HG03103 (cell line): Measurements from ENCODE around the gene GDPD2.
A peak's percentile ranks its signal among the peaks of the same experiment; 100 is the strongest.

Experiments
- ATAC-seq: cut with Tn5 transposase; IDR thresholded peaks from one replicate; pipeline ENCODE4 v1.9.1; 2021; ENCODE audit warnings: low read depth; ENCODE audit not compliant: unreplicated experiment

GDPD2 gene

GRCh38 chrX:70470850-70471289 is 47.8 kb downstream of the GDPD2 start:
- peak; percentile 71 for ATAC-seq

- no peak for ATAC-seq
These were observed 53.2 kb downstream of the GDPD2 start for GRCh38 chrX:70476166-70476933.

DNA sequence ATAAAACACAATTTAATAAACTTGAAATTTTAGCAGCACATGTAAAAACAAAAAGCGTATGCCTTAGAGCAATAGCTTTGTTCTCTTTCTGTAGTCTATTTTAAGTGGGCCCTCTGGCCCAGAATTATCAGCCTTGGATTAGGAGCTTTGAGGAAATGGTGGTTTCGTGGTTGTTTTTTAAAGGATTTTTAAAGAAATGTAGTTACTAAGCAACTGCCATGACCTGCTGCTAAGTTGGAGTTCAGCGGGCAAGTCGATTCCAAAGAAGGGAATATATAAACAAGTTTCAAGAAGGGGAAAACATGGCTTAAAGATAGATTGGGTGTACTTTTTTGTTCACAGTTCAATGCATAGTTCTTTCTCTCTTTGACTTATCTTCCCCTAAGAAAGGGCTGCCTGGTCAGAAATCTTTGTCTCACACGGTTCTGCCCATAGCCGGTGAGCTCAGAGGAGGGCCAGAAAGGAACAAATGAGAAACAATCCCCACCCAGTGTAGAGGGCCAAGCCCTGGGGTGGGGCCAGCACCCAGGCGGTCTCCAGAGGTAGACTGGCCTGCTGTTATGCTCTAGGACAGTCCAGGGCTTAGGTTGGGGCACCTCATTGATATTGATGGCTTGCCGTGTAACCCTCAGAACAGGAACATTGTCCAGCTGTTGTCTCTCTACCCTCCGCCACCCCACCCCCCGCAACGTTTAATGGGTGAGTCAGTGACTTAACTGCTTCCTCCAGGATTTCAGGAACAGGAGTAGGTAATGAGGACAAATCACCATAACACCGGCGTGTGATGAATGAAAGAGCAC is 54.0 kb downstream of the GDPD2 start:
- ATAC-seq: no peak

DNA sequence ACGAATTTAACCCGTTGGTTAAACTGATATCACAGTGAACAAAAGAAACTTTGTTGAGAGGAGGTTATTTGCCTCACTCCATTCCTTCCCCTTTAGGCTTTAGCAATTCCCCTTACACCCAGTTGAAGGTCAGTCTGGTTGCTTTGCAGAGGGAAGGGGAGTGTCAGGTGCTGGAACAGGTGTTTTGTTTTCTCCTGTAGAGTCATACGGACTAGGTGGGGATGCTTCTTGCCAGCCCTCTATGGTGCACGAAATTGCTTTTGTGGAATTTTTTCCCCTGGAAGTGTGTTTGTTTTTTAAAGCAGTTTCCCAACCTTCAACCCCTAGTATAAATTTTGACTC is 54.6 kb downstream of the GDPD2 start:
- no peak for ATAC-seq

- no peak for ATAC-seq
These were observed 55.6 kb downstream of the GDPD2 start for GRCh38 chrX:70478526-70479245.

GRCh38 chrX:70479247-70479921 is 56.3 kb downstream of the GDPD2 start:
- no peak for ATAC-seq

DNA sequence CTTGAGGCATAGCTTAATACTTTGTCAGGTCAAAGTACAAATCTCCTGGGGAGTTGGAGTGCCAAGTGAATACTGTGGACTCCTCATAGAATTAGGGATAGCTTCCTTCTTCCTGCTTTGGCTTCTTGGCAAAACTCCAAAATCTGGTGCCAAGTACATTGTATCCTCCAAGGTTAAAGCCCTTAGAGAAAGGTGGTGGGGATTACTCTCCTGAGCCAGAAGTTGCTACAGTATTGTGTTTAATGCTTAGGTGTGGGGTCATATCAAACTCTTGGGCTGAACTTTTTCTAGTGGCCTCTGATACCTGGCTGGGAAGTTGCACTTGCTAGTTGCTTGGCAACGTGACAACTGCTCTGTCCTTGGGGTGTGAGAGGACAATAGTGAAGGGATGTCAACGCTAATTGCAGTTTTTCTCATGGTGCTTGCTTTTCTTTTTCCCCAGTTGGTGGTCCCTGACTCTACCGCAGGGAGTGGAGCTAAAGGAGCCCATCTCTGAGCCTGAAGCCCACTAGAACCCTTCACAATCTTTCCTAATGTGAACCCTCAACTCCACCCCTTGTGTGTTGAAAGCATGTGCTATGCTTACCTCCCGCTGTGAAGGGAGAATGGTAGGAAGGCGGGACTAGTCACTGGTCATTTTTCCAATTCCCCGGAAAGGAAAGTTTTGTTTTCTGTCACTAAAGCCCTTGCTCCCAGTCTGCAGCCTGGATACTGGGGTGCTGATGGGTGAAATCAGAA is 57.0 kb downstream of the GDPD2 start:
- no peak for ATAC-seq

DNA sequence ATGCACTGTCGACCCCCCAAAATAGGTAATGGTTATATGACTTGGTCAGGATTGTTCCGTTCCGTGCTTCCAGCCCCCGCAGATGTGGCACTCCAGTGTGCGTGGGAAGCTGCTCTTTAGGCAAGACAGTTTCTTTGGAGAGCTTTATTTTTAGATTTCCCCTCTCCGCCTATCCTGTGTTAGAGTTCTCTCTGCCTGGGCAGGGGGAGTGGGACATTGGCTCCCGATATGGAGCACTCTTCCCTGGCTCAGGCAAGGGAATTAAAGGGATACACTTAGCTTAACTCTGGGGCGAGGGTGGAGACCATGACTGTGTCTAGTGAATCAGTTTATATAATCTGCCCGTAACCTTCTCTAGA is 57.5 kb downstream of the GDPD2 start:
- ATAC-seq: no peak

GRCh38 chrX:70481471-70482270 is 58.6 kb downstream of the GDPD2 start:
- no peak for ATAC-seq

DNA sequence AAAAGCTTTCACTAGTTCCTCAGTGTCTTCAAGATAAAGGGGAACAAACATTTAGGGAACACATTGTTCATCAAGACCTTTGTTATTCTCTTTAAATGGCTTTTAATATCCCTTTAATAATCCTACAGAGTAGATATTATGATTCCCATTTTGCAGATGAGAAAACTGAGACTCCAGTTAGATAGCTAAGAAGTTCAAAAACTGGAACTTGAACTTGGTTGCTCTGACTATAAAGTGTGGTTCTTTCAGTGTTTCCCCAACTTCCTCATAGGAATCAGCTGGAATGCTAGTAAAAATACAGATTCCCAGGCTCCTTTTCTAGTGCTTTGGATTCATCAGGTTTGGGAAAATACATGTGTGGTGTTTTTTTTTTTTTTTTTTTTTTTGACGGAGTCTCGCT is 59.2 kb downstream of the GDPD2 start:
- ATAC-seq: no peak
